GM21423 (cell line): ENCODE data around the gene PRKAR1A.
"Not testable (repeated sequence)": the region's sequence is repeated elsewhere in the genome, so short reads cannot be mapped to it uniquely, and the experiment has no call there.

Source experiments
- ATAC-seq: cut with Tn5 transposase; IDR thresholded peaks from one replicate; pipeline ENCODE4 v1.9.1; 2021; ENCODE audit warnings: mild to moderate bottlenecking, moderate library complexity; ENCODE audit not compliant: unreplicated experiment

PRKAR1A gene

GRCh38 chr17:68512247-68512959 is at the start of gene PRKAR1A:
Gene PRKAR1A (plus strand): TSS chr17:68512430. CDS start chr17:68515400, 2,970 bp downstream.
- ATAC-seq, result peak; percentile 85

GRCh38 chr17:68463211-68464019 is 48.8 kb upstream of the PRKAR1A start:
- ATAC-seq, result no peak

GRCh38 chr17:68468334-68468733 is 43.9 kb upstream of the PRKAR1A start:
- no peak for ATAC-seq

GRCh38 chr17:68468788-68469187 is 43.4 kb upstream of the PRKAR1A start:
- no peak for ATAC-seq

- ATAC-seq, result no peak
Measured at GRCh38 chr17:68470961-68471360, 41.3 kb upstream of the PRKAR1A start.

- no peak for ATAC-seq
Measured at GRCh38 chr17:68480885-68481284, 31.3 kb upstream of the PRKAR1A start.

- no peak for ATAC-seq
Measured at GRCh38 chr17:68482576-68483041, 29.6 kb upstream of the PRKAR1A start.

- ATAC-seq, result no peak
Measured at GRCh38 chr17:68484458-68484857, 27.8 kb upstream of the PRKAR1A start.

- ATAC-seq, result no peak
Measured at GRCh38 chr17:68489919-68490318, 22.3 kb upstream of the PRKAR1A start.

- no peak for ATAC-seq
Measured at GRCh38 chr17:68491381-68492231, 20.6 kb upstream of the PRKAR1A start.

GRCh38 chr17:68492394-68493054 is 19.7 kb upstream of the PRKAR1A start:
- not testable (repeated sequence) for ATAC-seq

- no peak for ATAC-seq
Measured at GRCh38 chr17:68495081-68495480, 17.1 kb upstream of the PRKAR1A start.

- peak; percentile 92 for ATAC-seq
Measured at GRCh38 chr17:68497885-68498319, 14.3 kb upstream of the PRKAR1A start.

GRCh38 chr17:68498479-68499326 is 13.5 kb upstream of the PRKAR1A start:
- ATAC-seq, result peak; percentile 15

- ATAC-seq, result no peak
Measured at GRCh38 chr17:68499587-68499986, 12.6 kb upstream of the PRKAR1A start.

GRCh38 chr17:68501074-68501473 is 11.2 kb upstream of the PRKAR1A start:
- ATAC-seq, result no peak

- ATAC-seq, result no peak
Measured at GRCh38 chr17:68505951-68506350, 6.3 kb upstream of the PRKAR1A start.

- ATAC-seq, result no peak
Measured at GRCh38 chr17:68507576-68507975, 4.7 kb upstream of the PRKAR1A start.
